GM21515 (cell line): ENCODE measurements around the gene SLIT2.

Source experiments
- ATAC-seq: cut with Tn5 transposase; IDR thresholded peaks from one replicate; pipeline ENCODE4 v1.9.1; 2021; ENCODE audit not compliant: unreplicated experiment

Gene SLIT2

DNA sequence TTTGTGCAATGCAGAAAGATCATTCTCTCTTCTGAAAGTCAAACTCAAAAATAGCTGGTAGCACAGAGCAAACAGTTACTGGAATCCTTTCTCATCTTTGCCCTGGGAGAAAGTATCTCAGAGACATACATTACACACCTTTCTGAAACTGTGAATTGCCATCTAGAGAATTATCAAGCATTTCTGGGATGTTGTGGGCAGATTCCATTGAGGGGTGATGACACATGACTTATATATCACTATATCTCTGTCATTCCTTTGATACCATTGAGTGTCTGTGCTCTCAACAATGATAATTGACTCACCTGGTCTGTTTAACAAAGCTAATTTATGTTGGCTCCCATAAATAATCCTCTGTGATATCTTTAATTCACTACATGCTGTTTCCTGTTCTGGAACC lies 13.0 kb downstream of the SLIT2 start:
- no peak for ATAC-seq

DNA sequence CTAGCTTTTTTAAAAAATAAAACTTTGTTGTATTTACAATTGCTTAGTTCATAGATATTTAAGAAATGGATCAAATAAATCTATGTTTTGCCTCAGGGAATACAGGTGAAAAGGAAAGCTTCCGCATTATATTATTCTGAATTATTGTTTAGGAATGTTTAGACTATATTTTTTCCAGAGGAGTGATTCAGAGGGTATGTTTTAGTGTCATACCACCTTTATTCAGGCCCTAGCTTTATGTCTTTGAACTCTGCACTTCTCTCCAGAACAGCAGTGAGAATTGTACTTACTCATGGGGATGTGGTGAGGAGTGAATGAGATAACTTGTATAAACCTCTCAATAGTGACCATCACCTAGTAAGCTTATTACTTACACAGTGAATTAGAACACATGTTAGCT lies 14.0 kb downstream of the SLIT2 start:
- ATAC-seq: no peak

DNA sequence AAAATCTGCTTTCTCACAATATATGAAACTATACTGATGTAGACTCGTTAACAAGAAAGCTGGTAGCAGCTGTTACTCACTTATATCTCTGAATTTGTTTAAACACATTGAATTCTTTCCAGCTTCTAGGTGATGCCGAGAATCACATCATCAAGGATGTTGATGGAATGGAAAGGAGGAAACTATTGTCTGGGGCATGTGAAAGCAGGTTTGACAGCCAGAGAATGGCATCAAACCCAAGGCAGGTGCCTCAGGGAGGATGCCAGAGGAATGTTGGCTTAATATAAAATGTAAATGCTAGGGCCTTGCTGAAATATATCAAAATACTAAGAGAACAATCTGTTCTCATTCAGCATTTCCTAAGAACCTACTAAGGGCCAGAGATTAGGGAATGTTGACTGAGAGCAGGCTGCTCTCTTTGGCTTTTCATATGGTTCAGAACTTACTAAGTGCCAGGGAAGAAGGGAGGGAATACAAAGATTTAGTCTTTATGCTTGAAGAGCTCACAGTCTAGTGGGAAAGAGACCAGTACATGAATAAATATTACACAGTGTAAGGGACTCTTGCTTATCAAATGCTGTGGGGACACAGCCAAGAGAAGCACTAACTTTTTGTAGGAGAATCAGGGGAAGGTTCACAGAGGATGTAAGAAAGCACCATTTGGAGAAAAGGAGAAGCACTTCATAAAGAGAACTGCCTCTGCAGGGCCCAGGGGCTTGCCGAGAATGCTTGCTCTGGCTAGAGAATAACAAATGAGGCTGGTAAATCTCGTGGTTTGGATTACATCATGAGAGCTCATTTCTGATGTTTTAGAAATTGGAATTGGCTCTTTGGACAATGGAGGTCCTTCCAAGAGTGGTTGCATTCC lies 14.7 kb downstream of the SLIT2 start:
- no peak for ATAC-seq

DNA sequence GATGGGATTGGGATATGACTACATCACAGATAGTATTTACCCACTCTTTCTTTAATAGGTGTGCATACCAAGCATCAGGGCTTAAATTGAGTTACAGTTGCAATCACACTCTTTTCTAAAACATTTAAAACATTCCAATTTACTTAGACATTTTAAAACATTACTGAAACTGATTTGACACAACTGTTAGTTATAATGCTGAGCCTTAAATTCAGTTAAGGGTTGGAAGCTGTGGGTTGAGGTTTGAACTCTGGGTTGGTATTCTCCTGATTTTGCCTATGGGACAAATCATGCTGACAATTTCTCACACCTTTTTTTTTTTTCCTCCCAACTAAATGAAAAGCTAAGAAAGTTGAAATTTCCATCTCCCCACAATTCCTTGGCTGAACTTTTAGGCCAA lies 16.3 kb downstream of the SLIT2 start:
- ATAC-seq: no peak

DNA sequence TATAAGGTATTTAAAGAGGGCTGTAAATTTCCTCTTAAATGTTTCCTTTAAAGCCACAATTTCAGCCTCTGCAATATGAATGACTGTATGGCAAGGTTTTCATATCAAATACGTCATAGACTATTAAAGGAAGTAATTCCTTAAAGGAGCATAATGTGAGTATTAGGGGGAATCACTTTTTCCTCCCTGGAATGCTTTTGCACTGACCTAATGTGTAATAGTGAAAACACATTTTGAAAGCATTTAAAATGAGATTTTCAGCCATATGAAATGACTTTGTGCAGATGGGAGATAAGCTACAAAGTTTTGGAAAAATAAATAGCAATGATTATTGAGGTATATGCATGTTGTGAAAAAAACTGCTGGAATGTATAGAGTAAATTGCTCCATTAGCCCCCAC lies 17.6 kb downstream of the SLIT2 start:
- no peak for ATAC-seq

DNA sequence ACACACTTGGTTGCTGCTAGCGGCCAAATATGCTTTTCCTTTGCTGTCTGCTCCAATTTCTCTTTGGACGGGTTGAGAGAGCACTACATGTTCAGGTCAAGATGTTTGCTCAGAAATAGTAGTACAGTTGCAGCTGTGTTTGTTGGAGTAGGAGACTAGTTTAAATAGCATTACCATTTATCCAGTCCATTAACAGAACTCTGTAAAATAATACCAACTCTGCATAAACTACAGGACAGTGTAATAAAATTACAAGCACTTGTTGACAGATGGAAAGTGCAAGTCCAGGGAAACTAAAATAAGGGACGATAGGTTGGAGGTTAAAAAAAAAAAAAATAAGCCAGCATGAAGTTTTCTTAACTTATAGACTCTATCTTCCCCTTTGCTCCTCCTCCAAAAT lies 20.2 kb downstream of the SLIT2 start:
- ATAC-seq: no peak

DNA sequence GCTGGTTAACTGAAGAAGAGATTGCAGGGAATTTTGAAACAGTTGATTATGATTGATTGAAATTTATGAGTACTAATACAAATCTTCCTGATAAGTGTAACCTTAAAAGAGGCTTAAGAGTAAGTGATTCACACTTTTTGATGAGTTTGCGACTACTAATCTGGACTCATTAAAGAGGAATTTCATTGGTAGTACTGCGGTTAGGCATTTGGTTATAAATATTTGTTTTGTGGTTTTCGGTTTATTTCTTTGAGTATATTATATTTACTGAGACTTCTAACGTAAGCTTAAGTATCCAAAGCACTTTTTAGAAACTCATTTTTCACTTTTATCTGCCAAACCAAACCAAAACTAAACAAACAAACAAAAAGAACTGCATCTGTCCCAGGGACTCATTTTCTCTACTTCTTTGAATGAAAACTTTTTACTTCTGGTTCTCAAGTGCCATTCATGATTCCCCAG lies 20.7 kb downstream of the SLIT2 start:
- ATAC-seq: no peak

DNA sequence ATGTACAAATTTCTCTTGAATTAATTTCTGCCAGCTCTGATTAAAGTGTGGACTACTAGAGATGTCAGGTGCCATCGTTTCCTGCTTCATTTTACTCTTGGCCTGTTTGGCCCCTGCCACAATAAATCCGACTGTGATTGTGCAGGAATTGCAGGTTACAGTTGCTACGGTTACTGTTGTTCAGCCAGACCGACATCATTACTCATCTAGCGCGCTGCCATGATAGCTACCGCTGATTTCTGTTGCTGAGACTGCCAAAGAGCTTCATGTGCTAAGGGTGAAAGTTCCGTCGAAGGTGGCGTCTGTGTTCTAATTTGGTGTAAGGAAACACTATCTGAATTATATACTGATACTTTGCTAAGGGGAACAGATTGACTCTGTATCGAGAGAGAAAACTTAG lies 22.1 kb downstream of the SLIT2 start:
- no peak for ATAC-seq

DNA sequence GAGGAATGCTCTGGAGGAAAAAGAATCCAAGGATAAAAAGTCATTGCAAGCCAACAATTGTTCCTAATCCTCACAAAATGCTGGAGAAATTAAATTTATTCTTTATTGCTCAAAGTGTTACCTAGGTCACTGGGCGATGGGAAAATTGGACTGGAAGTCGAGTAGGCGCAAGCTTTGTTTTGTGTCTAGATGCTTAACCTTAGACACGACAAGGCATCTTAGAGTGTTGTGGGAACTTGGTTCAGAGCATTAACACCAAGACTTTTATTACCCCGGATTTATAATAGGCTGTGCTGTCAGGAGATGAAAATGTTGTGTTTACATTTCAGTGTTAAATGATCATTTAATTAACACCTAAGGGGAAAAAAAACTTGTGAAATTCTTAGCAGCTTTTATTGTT lies 25.1 kb downstream of the SLIT2 start:
- ATAC-seq: no peak

DNA sequence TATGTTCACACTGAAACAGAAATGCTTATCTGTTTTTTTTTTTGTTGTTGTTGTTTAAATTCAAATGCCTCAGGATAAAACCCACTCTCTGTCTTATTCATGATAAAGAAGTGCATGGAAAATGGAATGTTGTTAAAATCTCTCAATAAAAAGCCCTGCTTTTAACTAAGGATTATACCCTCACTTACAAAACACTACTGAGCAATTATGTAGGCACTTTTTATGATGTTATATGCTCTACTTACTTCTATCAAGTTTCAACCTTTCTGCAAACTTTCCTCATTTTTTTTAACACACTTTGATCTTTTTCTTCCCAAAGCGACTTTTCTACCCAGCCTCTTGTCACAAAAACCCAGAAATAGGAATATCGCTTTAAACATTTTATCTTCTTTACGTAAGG lies 26.5 kb downstream of the SLIT2 start:
- no peak for ATAC-seq

DNA sequence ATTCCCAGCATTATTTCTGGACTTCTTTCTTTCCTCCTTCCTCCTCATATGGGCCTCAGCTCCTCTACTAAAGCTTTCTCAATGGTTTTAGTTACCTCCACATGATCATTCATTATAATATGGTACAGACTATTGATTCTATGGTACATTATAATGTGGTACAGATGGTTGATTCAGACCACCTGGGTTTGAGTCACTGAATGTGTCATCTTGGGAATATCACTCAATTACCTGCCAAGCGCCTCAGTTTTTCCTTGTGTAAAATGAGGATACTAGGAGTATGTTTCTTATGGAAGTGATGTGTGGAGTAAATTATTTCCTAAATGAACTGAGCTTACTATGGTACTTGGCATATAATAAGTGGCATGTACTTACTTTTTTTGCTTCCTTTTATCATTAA lies 27.7 kb downstream of the SLIT2 start:
- no peak for ATAC-seq

DNA sequence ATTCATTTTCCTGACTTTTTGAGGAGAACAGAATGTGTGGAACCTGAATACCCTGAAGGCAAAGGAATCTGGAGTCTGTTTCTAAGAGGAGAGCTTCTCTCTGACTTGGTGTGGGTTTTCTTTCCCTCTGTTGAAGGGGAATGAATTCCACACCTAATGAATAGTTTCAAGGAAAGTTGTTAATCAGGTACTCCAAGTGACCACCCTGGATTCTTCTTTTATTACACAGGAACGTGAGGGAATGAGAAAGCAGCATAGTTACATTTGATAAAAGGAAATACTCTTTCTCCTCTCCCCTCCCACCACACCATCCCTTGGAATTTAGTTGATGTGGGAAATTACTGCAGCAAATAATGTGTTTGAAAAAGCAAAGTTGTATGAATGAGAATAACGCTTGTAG lies 29.7 kb downstream of the SLIT2 start:
- ATAC-seq: no peak

DNA sequence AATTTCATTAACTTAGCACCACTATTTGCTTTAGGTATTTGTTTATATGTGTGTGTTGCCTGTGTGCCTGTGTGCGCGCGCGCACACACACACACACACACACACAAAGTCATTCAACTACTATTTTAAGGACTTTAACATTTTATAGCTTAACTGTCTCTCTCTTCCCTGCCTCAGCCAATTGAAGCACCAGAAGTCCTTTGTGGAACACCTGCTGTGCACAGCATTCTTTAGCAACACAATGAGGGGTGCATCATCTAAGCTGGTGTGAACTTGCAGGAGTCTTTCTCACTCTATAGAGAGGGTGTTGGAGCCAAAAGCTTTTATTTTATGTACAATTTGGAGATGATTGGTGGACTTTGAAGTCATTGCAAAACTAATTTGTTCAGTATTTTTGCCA lies 31.3 kb downstream of the SLIT2 start:
- ATAC-seq: no peak

DNA sequence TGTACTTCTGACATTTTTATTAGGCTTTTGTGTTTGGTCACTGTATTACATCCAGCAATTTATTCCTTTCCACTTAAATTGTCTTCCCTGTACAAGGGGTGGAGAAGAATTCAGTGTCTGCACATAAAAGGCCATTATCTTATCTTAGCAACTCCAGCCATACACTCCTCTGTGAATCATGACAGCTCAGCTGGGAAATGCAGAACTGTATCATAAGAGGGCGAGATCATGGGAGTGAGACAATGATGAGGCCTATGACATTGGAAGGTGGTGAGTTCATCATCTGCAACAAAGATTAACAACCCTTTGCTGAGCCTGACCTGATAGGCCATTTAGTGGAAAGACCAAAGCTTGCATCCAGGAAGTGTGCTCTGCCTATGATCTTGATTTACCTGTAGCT lies 33.3 kb downstream of the SLIT2 start:
- no peak for ATAC-seq

DNA sequence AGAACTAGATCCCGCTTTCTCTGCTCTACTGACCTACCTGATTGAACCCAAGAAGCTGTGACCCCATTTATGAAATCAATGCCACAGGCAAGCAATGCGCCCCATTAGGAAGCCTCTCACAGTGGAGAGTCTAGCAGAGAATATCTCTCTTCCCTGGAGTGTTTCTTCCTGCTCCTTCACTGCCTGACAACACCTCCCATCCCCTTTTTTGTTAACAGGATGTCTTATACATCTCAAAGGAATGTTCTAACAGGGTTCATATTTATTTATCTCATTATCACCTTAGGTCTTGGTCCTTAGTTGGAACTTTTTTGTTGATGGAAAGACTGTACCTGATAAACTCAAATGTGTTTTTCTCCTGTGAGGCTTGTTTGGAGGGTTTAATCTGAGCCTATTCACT lies 35.5 kb downstream of the SLIT2 start:
- no peak for ATAC-seq

DNA sequence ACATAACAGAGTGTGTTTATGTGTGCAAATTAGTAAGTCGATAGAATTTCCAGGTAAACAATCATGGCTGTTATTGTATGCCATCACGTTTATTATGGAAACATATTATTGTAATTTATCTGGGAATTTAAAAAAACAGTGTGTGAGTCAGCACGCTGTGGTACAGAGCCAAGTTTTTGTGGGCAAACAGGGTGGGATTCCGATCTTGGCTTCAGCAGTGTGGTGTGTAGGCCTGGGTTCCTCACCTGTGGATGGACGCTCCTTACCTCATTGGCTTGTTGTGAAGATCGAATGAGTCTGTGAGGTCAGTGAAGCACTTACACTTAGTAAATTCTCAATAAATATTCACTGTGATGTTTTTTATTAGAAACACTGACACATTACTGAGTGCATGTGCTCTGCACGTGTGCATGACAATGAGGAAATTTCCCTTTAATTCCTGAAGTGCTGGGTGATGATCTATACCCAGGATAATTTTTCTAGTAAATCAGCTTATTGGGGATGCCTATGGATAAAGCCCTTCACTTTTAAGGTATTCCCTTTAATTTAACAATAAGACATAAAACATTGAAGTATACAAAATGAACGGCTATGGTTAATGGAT lies 36.4 kb downstream of the SLIT2 start:
- ATAC-seq: no peak

DNA sequence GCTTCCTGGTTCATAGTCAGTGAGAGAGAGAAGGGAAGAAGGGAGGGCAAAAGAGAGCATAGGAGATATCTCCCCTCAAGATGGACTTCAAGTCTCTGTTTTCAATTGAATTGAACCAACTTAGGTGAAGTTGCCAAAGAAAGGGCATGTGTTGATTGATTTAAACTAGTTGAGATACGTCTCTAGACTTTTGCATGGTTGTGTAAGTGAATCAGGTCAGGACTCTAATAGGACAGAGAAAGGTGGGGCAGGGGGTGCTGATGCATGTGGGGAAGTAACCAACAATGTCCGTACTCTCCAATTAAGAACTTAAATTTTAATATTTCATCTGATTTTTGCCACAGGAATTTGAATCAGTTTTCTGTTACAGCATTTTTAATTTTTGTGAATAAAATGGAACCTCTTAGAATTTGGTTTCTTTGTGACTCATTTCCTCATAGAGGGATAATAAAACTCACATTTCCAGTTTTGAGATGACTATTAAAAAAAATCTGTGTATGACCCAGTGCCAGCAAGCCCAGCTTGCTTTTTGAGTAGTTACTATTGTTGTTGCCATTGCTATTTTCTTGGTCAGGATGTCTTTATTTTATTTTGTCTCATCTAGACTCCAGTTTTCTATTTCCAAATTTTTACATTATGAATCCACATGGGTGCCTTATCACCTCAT lies 37.3 kb downstream of the SLIT2 start:
- no peak for ATAC-seq

DNA sequence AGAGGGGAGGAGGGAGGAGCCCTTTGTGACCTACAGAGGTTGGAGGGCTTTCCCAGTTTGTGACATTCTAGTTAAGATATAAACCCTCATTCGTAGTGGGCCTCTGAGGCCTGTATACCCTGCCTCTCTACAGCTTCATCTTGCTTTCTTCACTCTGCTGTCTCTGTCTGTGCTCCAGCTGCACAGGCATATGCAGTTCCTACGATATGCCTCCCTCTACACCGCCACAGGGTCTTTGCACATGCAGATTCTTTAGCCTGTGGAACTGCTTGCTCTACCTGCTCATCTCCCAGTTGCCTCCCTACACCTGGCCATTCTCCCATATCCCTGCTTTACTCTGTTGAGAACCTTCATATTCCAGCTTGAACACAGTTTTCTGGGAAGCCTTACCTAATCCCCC lies 38.1 kb downstream of the SLIT2 start:
- ATAC-seq: no peak

DNA sequence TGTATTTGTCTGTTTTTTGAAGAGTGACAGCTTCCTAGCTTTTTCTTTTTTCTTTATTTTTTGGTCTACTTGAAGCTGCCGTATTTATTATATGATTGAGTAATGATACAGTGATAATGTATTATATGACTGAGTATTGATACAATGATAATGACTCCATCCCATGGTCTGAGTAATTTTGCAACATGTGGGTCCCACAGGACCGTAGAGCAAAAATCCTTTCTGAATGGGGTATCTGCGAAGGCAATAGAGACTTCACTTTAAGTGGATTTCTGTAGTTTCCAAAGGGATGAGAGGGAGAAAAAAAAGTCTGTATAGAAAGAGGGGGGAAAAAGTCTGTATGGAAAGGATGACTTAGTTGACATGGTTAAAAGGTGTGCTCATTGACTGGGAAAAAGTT lies 41.0 kb downstream of the SLIT2 start:
- ATAC-seq: no peak

DNA sequence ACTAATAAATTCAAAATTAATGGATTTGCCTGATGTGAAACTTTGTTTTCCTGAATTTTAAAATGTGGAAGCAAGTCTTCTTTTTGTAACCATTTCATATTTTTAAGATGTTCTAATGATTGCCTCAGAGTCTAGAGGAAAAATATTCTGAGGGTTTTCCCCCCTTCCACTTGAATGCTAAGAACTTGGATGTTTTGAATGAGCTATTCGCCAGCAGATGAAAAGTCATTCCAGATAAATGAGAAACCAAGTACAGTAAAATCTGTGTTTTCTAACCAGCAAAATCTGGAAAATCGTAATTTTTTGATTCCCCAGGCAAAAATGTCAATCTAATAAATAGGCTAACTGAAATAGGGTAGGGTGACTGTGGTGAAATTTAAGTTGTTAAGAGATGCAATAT lies 45.6 kb downstream of the SLIT2 start:
- no peak for ATAC-seq

DNA sequence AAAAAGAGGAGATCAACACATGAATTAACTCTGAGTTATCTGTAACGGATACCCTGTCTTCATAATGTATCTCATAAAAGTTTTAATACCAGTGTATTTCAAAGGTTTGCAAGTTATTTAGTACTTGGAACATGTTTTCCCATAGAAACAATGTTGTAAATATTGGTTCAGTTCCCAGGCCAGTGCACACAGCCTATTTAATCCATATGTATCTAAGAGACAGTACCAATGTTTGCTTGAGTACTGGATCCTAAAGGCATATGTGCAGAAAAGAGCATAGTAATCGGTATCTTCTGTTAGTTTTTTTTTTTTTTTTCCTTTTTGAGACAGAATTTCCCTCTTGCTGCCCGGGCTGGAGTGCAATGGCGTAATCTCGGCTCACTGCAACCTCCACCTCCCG lies 46.1 kb downstream of the SLIT2 start:
- ATAC-seq: no peak

DNA sequence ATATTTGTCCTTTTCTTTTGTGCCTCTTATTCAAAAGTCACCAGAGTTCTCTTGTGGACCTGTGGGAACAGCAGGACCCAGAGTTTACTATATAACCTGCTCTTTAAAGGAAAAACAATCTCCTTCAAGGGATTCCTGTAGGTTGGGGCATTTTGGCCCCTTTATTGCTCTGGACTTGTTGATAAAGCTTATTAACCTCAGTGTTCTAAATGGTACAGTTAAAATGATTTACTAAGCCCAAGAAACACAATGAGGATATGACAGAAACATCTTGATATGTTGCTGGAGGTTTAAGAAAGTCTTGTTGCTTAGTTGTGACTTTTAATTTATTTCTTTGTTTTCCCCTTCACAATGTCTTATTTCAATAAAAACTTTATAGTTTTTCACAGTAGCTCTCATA lies 46.8 kb downstream of the SLIT2 start:
- ATAC-seq: no peak
